Kidney (tissue), 14 donors: ENCODE data around the gene SERPINA7. TPM values are rescaled to one million over a fixed set of nuclear protein-coding genes. Genes with fewer than 3 reads are reported as not detected.

Source experiments
- DNase-seq, 5 donors: peaks; one replicate each; pipeline ENCODE4 v3.0.0-alpha.2; 2013 to 2020
- FAIRE-seq: peaks from 2 replicates; lab custom pipeline; 2012; peaks lifted over from hg19 to GRCh38; lab: Jason Lieb, UNC
- H3K27ac ChIP-seq, 2 donors: one replicate each; pipeline ENCODE4 v1.7.0; 2013; ENCODE audit warnings: low read depth in 2 of 2, low read length in 2 of 2, inconsistent platforms in 1 of 2
- H3K27me3 ChIP-seq: one replicate; pipeline ENCODE4 v1.7.1; 2013; ENCODE audit warnings: low read length, inconsistent platforms; ENCODE audit not compliant: control insufficient read depth, insufficient read depth
- H3K36me3 ChIP-seq, 3 donors: one replicate each; pipeline versions ENCODE4 v1.7.0 to v1.7.1; 2013; ENCODE audit warnings: low read length in 3 of 3, control low read depth in 1 of 3, inconsistent platforms in 1 of 3; ENCODE audit not compliant: insufficient read depth in 3 of 3, control insufficient read depth in 2 of 3
- H3K4me1 ChIP-seq, 3 donors: one replicate each; pipeline versions ENCODE4 v1.7.0 to v1.7.1; 2013; ENCODE audit warnings: low read length in 3 of 3, inconsistent platforms in 1 of 3, low read depth in 1 of 3; ENCODE audit not compliant: control insufficient read depth in 2 of 3, insufficient read depth in 2 of 3
- H3K4me3 ChIP-seq, 3 donors: one replicate each; pipeline versions ENCODE4 v1.7.0 to v1.8.1; 2013; ENCODE audit warnings: low read length in 3 of 3, control low read depth in 1 of 3, inconsistent platforms in 1 of 3
- H3K9ac ChIP-seq, 3 donors: one replicate each; pipeline versions ENCODE4 v1.7.0 to v1.7.1; 2013; ENCODE audit warnings: low read length in 3 of 3, control low read depth in 1 of 3, inconsistent platforms in 1 of 3
- H3K9me3 ChIP-seq, 3 donors: one replicate each; pipeline versions ENCODE4 v1.7.0 to v1.7.1; 2013; ENCODE audit warnings: low read length in 3 of 3, control low read depth in 1 of 3, inconsistent platforms in 1 of 3; ENCODE audit not compliant: control insufficient read depth in 2 of 3, insufficient read depth in 1 of 3
- intact Hi-C: fragments of 100-400 bp; cut with DNase I; formaldehyde crosslinking; loops from one replicate; pipeline ENCODE4 v1.11.1; 2022
- polyA plus RNA-seq: library from polyadenylated mRNA; stranded (reverse); fragments of 350-450 nt; fragmentation: Illumina TruSeq; extraction: RNeasy Lipid Tissue Mini Kit (QIAGEN cat#74804); gene quantifications from one replicate; pipeline ENCODE4 v1.2.3, GENCODE V29; 2014; ENCODE audit warnings: low read depth, low replicate concordance; ENCODE audit not compliant: insufficient read depth
- total RNA-seq: library from RNA; stranded (reverse); fragmentation: NEBNext Ultra II Directional; extraction: Animal tissue kit (Norgen Biotek cat#: 25700); gene quantifications from one replicate; pipeline ENCODE4 v1.2.1, GENCODE V29; 2021
- TF ChIP-seq, protein P1 (sequence below): IDR thresholded peaks from 3 replicates; pipeline ENCODE4 v1.5.1; 2012; ENCODE audit warnings: mild to moderate bottlenecking, moderate library complexity, borderline replicate concordance; ENCODE audit not compliant: insufficient read depth; ENCODE audit errors: extremely low read depth
- donor health status: control.
- donor health status: control.
- donor health status: control.
- donor health status: control.
- donor health status: control.
- donor health status: DM: yes; HTN: yes; CAD: no.
- donor health status: Normal renal cell carcinoma (clear cell type).

The SERPINA7 gene
- total and polyA plus RNA-seq, 2 donors from 2014 or later: 1.2 TPM; not detected in 1

DNA sequence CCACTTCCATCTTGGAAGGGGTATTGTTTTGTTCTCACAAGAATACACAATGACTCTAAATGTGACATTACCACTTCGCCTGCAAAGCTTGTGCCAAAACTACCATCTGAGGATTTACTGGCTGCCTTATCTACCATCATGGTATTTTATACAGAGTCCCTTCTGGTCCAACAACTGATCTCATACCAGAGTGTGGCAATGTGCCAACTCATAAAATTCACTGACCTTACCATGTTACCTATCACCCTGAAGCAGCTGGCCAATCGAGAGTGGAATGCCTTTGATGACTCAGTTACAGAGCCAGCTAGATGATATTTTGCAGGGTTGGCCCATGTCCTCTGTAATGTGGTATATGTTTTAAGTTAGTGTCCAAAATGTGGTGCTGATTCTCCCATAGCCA is 3.8 kb upstream of the SERPINA7 start:
- Histone ChIP-seq H3K4me1 (peaks cover 0 to 2% (median 0%) of the 10 kb centered on the region in 3 donors), H3K9me3 (no peaks in the 10 kb centered on the region), H3K27ac (no peak overlapping the region), H3K4me3 (no peak overlapping the region), H3K9ac (no peak overlapping the region), H3K36me3 (no peaks in the 10 kb centered on the region), H3K27me3 (no peaks in the 10 kb centered on the region)
- intact Hi-C loops: no loop called here
- TF ChIP-seq, protein P1, sequence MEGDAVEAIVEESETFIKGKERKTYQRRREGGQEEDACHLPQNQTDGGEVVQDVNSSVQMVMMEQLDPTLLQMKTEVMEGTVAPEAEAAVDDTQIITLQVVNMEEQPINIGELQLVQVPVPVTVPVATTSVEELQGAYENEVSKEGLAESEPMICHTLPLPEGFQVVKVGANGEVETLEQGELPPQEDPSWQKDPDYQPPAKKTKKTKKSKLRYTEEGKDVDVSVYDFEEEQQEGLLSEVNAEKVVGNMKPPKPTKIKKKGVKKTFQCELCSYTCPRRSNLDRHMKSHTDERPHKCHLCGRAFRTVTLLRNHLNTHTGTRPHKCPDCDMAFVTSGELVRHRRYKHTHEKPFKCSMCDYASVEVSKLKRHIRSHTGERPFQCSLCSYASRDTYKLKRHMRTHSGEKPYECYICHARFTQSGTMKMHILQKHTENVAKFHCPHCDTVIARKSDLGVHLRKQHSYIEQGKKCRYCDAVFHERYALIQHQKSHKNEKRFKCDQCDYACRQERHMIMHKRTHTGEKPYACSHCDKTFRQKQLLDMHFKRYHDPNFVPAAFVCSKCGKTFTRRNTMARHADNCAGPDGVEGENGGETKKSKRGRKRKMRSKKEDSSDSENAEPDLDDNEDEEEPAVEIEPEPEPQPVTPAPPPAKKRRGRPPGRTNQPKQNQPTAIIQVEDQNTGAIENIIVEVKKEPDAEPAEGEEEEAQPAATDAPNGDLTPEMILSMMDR: no peak
- DNase-seq (no peak), FAIRE-seq (no peak)

DNA sequence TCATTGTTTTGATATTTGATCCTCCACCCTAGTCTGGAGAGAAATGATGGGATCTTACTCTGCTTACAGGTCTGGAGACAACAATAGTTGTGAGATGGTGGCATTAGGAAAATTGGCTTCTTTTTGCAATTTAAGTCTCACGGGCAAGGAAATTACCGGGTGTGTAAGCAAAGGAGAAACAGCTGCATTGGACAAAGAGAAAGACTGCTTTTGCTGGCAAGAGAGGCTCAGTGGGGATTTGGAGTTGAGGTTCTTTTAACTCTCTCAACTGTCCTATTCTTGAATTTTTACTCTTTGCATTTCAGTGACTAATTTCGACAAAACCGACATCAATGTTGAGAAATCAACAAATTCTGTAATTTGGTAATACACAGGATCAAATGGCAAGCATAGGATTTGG is 2.3 kb upstream of the SERPINA7 start:
- no peaks in the 10 kb centered on the region for H3K9me3 ChIP-seq
- no peak overlapping the region for H3K4me3 ChIP-seq
- FAIRE-seq (no peak), DNase-seq (no peak)
- H3K9ac ChIP-seq: no peak overlapping the region
- intact Hi-C loops: no loop called here
- H3K4me1 ChIP-seq: peaks cover 0 to 2% (median 0%) of the 10 kb centered on the region in 3 donors
- TF ChIP-seq, protein P1: no peak
- H3K36me3 ChIP-seq: no peaks in the 10 kb centered on the region
- no peak overlapping the region for H3K27ac ChIP-seq
- H3K27me3 ChIP-seq: no peaks in the 10 kb centered on the region

DNA sequence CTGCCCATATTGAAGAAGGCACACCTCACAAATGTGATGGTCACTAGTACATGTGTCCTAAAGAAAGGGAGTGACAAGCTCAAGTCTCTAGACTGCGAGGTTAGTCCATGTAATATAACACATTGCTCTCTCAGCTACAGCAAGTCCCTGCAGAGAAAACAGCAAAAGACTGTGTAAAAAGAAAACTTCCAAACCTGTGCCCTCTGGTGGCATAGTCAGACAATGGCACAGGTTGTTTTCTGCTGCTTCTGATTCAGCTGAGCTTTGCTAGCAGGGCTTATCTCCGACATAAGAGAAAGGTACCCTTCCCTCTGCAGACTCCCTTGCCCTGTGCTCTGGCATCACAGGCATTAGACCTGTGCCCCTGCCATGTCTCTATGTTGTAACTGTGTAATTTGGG is 1.4 kb upstream of the SERPINA7 start:
- Histone ChIP-seq H3K4me3 (no peak overlapping the region), H3K9me3 (no peaks in the 10 kb centered on the region), H3K27ac (no peak overlapping the region), H3K4me1 (peaks cover 0 to 2% (median 0%) of the 10 kb centered on the region in 3 donors), H3K27me3 (no peaks in the 10 kb centered on the region), H3K36me3 (no peaks in the 10 kb centered on the region), H3K9ac (no peak overlapping the region)
- TF ChIP-seq, protein P1: peak; percentile 35
- DNase-seq: peak in 2 of 5 donors; percentile 14 to 21
- intact Hi-C loops: no loop called here
- peak; percentile 50 for FAIRE-seq
